HEK293 (cell line): ENCODE measurements around the gene DDAH1.
"Not testable (repeated sequence)": the region's sequence is repeated elsewhere in the genome, so short reads cannot be mapped to it uniquely, and the experiment has no call there.

ENCODE experiments used
- CTCF ChIA-PET: fragments of 350-600 bp; formaldehyde crosslinking; extraction: SDS; loops from one replicate; lab custom pipeline; 2021; ENCODE audit warnings: antibody characterized with exemption; lab: Yijun Ruan, JAX
- POLR2A ChIA-PET: fragments of 300-600 bp; formaldehyde crosslinking; extraction: SDS; loops from one replicate; lab custom pipeline; 2020; ENCODE audit warnings: antibody characterized with exemption, inconsistent platforms; lab: Yijun Ruan, JAX
- H3K27ac ChIP-seq: fragments of 200-500 bp; sonication (Bioruptor generic); 2 replicates; pipeline ENCODE4 v1.5.1; 2014; ENCODE audit warnings: low read depth, low read length, control low read depth, inconsistent platforms; ENCODE audit errors: extremely low read depth
- H3K36me3 ChIP-seq, 2 experiments: fragments of 200-500 bp in 1 of 2; sonication (Bioruptor generic) in 1 of 2; 1 replicate in 1 of 2; 2 replicates in 1 of 2; pipeline ENCODE4 v1.5.1; 2014 to 2017; ENCODE audit warnings: inconsistent platforms in 2 of 2, low read length in 2 of 2; ENCODE audit not compliant: control insufficient read depth in 2 of 2, insufficient read depth in 1 of 2
- H3K4me1 ChIP-seq: fragments of 200-500 bp; sonication (Bioruptor generic); 2 replicates; pipeline ENCODE4 v1.5.1; 2014; ENCODE audit warnings: mild to moderate bottlenecking, low read length, inconsistent platforms; ENCODE audit not compliant: control insufficient read depth, insufficient read depth
- H3K4me3 ChIP-seq: 2 replicates; pipeline ENCODE4 v1.5.1; 2011; ENCODE audit warnings: low read depth, mild to moderate bottlenecking, control low read depth, low read length, moderate library complexity
- H3K9me3 ChIP-seq: fragments of 200-500 bp; sonication (Bioruptor generic); 2 replicates; pipeline ENCODE4 v1.5.1; 2014; ENCODE audit warnings: low read depth, low read length, inconsistent platforms; ENCODE audit not compliant: control insufficient read depth, insufficient read depth
- BCL11B ChIP-seq: fragments of 450-650 bp; formaldehyde crosslinking; IDR thresholded peaks from 2 replicates; pipeline ENCODE4 v1.5.1; 2016; ENCODE audit warnings: low read depth, missing biosample characterization, missing genetic modification characterization
- GLIS2 ChIP-seq: fragments of 450-650 bp; formaldehyde crosslinking; IDR thresholded peaks from 2 replicates; pipeline ENCODE4 v1.5.1; 2016; ENCODE audit warnings: missing biosample characterization, missing genetic modification characterization
- ZFP41 ChIP-seq: fragments of 450-650 bp; formaldehyde crosslinking; IDR thresholded peaks from 2 replicates; pipeline ENCODE4 v1.5.1; 2016; ENCODE audit warnings: missing biosample characterization, missing genetic modification characterization, borderline replicate concordance
- ZIC2 ChIP-seq: fragments of 450-650 bp; formaldehyde crosslinking; IDR thresholded peaks from 2 replicates; pipeline ENCODE4 v1.5.1; 2016; ENCODE audit warnings: missing biosample characterization, missing genetic modification characterization
- ZNF132 ChIP-seq: fragments of 450-650 bp; formaldehyde crosslinking; IDR thresholded peaks from 2 replicates; pipeline ENCODE4 v1.5.1; 2017; ENCODE audit warnings: missing biosample characterization, missing genetic modification characterization, borderline replicate concordance
- ZNF138 ChIP-seq: fragments of 450-650 bp; formaldehyde crosslinking; IDR thresholded peaks from 2 replicates; pipeline ENCODE4 v1.5.1; 2016; ENCODE audit warnings: missing biosample characterization, missing genetic modification characterization, borderline replicate concordance
- ZNF146 ChIP-seq: fragments of 450-650 bp; formaldehyde crosslinking; IDR thresholded peaks from 2 replicates; pipeline ENCODE4 v1.5.1; 2016; ENCODE audit warnings: missing biosample characterization, missing genetic modification characterization
- ZNF223 ChIP-seq: fragments of 450-650 bp; formaldehyde crosslinking; IDR thresholded peaks from 2 replicates; pipeline ENCODE4 v1.5.1; 2016; ENCODE audit warnings: missing biosample characterization, missing genetic modification characterization
- ZNF239 ChIP-seq: fragments of 450-650 bp; formaldehyde crosslinking; IDR thresholded peaks from 2 replicates; pipeline ENCODE4 v1.5.1; 2016; ENCODE audit warnings: missing biosample characterization, missing genetic modification characterization
- ZNF324 ChIP-seq: fragments of 450-650 bp; formaldehyde crosslinking; IDR thresholded peaks from 2 replicates; pipeline ENCODE4 v1.5.1; 2016; ENCODE audit warnings: missing biosample characterization, missing genetic modification characterization
- ZNF426 ChIP-seq: fragments of 450-650 bp; formaldehyde crosslinking; IDR thresholded peaks from 2 replicates; pipeline ENCODE4 v1.5.1; 2017; ENCODE audit warnings: missing biosample characterization, missing genetic modification characterization, mild to moderate bottlenecking, inconsistent platforms, moderate library complexity
- ZNF529 ChIP-seq: fragments of 450-650 bp; formaldehyde crosslinking; IDR thresholded peaks from 2 replicates; pipeline ENCODE4 v1.5.1; 2017; ENCODE audit warnings: missing genetic modification characterization, missing biosample characterization; ENCODE audit not compliant: insufficient replicate concordance
- ZNF544 ChIP-seq: fragments of 450-650 bp; formaldehyde crosslinking; IDR thresholded peaks from 2 replicates; pipeline ENCODE4 v1.5.0; 2017; ENCODE audit warnings: missing biosample characterization, missing genetic modification characterization
- ZNF558 ChIP-seq: fragments of 450-650 bp; formaldehyde crosslinking; IDR thresholded peaks from 2 replicates; pipeline ENCODE4 v1.5.1; 2016; ENCODE audit warnings: missing biosample characterization, missing genetic modification characterization
- ZNF580 ChIP-seq: fragments of 450-650 bp; formaldehyde crosslinking; IDR thresholded peaks from 2 replicates; pipeline ENCODE4 v1.5.1; 2016; ENCODE audit warnings: missing biosample characterization, missing genetic modification characterization
- ZNF596 ChIP-seq: fragments of 450-650 bp; IDR thresholded peaks from 2 replicates; pipeline ENCODE4 v1.5.0; 2018; ENCODE audit warnings: missing biosample characterization, mild to moderate bottlenecking, missing genetic modification characterization, moderate library complexity
- ZNF610 ChIP-seq: fragments of 450-650 bp; formaldehyde crosslinking; IDR thresholded peaks from 2 replicates; pipeline ENCODE4 v1.5.1; 2016; ENCODE audit warnings: missing biosample characterization, missing genetic modification characterization, borderline replicate concordance
- ZNF677 ChIP-seq: fragments of 450-650 bp; IDR thresholded peaks from 2 replicates; pipeline ENCODE4 v1.5.0; 2018; ENCODE audit warnings: missing biosample characterization, mild to moderate bottlenecking, missing genetic modification characterization, moderate library complexity
- TF ChIP-seq, protein P1 (sequence below): fragments of 450-650 bp; formaldehyde crosslinking; IDR thresholded peaks from 2 replicates; pipeline ENCODE4 v1.5.1; 2016; ENCODE audit warnings: missing biosample characterization, missing genetic modification characterization
- TF ChIP-seq, protein P2 (sequence below): fragments of 450-650 bp; formaldehyde crosslinking; IDR thresholded peaks from 2 replicates; pipeline ENCODE4 v1.5.1; 2016; ENCODE audit warnings: missing biosample characterization, missing genetic modification characterization

Gene DDAH1

GRCh38 chr1:85473390-85473789, 8.4 kb upstream of the DDAH1 start:
- H3K4me3 ChIP-seq = no peak overlapping the region
- ChIA-PET CTCF (interaction anchor here (0.6 to 1.2 kb wide), 2 partner anchors 129 to 164 kb away, joined by 3 to 4 read pairs; no protein-coding TSS in a partner anchor), POLR2A (no interaction called here)
- H3K36me3 ChIP-seq = no peaks in the 10 kb centered on the region
- H3K4me1 ChIP-seq = no peaks in the 10 kb centered on the region
- H3K27ac ChIP-seq = no peak overlapping the region
- no peaks in the 10 kb centered on the region for H3K9me3 ChIP-seq
- TF ChIP-seq BCL11B (no peak), ZNF324 (tag by site-specific recombination) (no peak), ZNF223 (tag by site-specific recombination) (no peak), ZNF610 (tag by site-specific recombination) (no peak), ZNF529 (tag by site-specific recombination) (no peak)
- TF ChIP-seq, protein P1, sequence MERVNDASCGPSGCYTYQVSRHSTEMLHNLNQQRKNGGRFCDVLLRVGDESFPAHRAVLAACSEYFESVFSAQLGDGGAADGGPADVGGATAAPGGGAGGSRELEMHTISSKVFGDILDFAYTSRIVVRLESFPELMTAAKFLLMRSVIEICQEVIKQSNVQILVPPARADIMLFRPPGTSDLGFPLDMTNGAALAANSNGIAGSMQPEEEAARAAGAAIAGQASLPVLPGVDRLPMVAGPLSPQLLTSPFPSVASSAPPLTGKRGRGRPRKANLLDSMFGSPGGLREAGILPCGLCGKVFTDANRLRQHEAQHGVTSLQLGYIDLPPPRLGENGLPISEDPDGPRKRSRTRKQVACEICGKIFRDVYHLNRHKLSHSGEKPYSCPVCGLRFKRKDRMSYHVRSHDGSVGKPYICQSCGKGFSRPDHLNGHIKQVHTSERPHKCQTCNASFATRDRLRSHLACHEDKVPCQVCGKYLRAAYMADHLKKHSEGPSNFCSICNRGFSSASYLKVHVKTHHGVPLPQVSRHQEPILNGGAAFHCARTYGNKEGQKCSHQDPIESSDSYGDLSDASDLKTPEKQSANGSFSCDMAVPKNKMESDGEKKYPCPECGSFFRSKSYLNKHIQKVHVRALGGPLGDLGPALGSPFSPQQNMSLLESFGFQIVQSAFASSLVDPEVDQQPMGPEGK (tag by site-specific recombination) = no peak

GRCh38 chr1:85471558-85471957, 6.6 kb upstream of the DDAH1 start:
- CTCF ChIA-PET = no interaction called here
- H3K36me3 ChIP-seq = no peaks in the 10 kb centered on the region
- no peak overlapping the region for H3K4me3 ChIP-seq
- no peaks in the 10 kb centered on the region for H3K4me1 ChIP-seq
- no peak for TF ChIP-seq ZIC2
- no peak for TF ChIP-seq ZFP41 (tag by site-specific recombination)
- no peak for TF ChIP-seq ZNF580 (tag by site-specific recombination)
- TF ChIP-seq ZNF596 (tag by site-specific recombination) = no peak
- TF ChIP-seq ZNF146 (tag by site-specific recombination) = no peak
- TF ChIP-seq ZNF558 (tag by site-specific recombination) = no peak
- no peak for TF ChIP-seq ZNF138 (tag by site-specific recombination)
- no peak for TF ChIP-seq ZNF132 (tag by site-specific recombination)
- no peak for TF ChIP-seq ZNF544 (tag by site-specific recombination)
- no peak for TF ChIP-seq ZNF426 (tag by site-specific recombination)
- no peak for TF ChIP-seq ZNF677 (tag by site-specific recombination)
- TF ChIP-seq, protein P2, sequence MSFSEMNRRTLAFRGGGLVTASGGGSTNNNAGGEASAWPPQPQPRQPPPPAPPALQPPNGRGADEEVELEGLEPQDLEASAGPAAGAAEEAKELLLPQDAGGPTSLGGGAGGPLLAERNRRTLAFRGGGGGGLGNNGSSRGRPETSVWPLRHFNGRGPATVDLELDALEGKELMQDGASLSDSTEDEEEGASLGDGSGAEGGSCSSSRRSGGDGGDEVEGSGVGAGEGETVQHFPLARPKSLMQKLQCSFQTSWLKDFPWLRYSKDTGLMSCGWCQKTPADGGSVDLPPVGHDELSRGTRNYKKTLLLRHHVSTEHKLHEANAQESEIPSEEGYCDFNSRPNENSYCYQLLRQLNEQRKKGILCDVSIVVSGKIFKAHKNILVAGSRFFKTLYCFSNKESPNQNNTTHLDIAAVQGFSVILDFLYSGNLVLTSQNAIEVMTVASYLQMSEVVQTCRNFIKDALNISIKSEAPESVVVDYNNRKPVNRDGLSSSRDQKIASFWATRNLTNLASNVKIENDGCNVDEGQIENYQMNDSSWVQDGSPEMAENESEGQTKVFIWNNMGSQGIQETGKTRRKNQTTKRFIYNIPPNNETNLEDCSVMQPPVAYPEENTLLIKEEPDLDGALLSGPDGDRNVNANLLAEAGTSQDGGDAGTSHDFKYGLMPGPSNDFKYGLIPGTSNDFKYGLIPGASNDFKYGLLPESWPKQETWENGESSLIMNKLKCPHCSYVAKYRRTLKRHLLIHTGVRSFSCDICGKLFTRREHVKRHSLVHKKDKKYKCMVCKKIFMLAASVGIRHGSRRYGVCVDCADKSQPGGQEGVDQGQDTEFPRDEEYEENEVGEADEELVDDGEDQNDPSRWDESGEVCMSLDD (tag by site-specific recombination) = no peak
- TF ChIP-seq GLIS2 (tag by site-specific recombination) = no peak
- no peak for TF ChIP-seq ZNF239
- no peak overlapping the region for H3K27ac ChIP-seq
- POLR2A ChIA-PET = no interaction called here
- no peaks in the 10 kb centered on the region for H3K9me3 ChIP-seq

DNA sequence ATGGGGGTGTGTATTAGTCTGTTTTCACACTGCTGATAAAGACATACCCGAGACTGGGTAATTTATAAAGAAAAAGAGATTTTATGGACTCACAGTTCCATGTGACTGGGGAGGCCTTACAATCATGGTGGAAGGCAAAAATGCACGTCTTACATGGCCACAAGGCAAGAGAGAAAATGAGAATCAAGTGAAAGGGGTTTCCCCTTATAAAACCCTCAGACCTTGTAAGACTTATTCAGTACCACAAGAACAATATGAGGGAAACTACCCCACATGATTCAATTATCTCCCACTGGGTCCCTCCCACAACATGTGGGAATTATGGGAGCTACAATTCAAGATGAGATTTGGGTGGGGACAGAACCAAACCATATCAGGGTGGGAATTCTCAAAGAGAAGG, 5.2 kb upstream of the DDAH1 start:
- POLR2A ChIA-PET, H3K36me3 ChIP-seq, H3K4me1 ChIP-seq, H3K27ac ChIP-seq, H3K9me3 ChIP-seq, H3K4me3 ChIP-seq: not testable (repeated sequence)
- CTCF ChIA-PET = interaction anchor here (1.3 kb wide), 1 partner anchor 126 kb away, joined by 4 read pairs; no protein-coding TSS in a partner anchor
